ENCODE measurements around the gene SMO. TPM values are rescaled to one million over a fixed set of nuclear protein-coding genes. Genes with fewer than 3 reads are reported as not detected.

The SMO gene
- total RNA-seq, 2 experiments from 2014 or later, result not detected

DNA sequence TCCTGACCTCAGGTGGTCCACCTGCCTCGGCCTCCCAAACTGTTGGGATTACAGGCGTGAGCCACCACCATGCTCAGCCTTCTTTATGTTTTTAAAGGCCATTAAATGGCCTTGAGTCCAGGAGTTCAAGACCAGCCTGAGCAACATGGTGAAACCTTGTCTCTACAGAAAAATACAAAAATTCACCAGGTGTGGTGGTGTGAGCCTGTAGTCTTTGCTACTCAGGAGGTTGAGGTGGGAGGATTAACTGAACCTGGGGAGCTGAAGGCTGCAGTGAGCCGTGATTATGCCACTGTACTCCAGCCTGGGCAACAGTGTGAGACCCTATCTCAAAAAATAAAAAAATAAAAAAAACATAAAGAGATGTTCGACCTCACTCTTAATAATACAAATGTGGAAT lies 11.0 kb downstream of the SMO start:
- Histone ChIP-seq H3K36me3 (ENCODE audit: insufficient read depth, low read length) (no peaks in the 10 kb centered on the region), H3K9me3 (ENCODE audit: control insufficient read depth in 1 of 2, insufficient read depth in 1 of 2, low read length in 2 of 2) (no peaks in the 10 kb centered on the region), H3K27me3 (ENCODE audit: control insufficient read depth in 1 of 2, insufficient read depth in 2 of 2, low read length in 2 of 2) (no peaks in the 10 kb centered on the region), H3K27ac (ENCODE audit: low read depth in 1 of 2, low read length in 2 of 2) (no peak overlapping the region), H3K4me1 (ENCODE audit: insufficient read depth, low read length) (no peaks in the 10 kb centered on the region), H3K4me3 (ENCODE audit: low read length) (no peak overlapping the region)
- H3K27me3 Mint-ChIP-seq, result peaks cover 8% of the 10 kb centered on the region
- DNase-seq, result no peak
- no peak overlapping the region for H3K4me3 Mint-ChIP-seq
- ATAC-seq (ENCODE audit: poor library complexity), result no peak
- no peak overlapping the region for H3K27ac Mint-ChIP-seq
- no peaks in the 10 kb centered on the region for H3K36me3 Mint-ChIP-seq (ENCODE audit: low read depth)
- ChIA-PET POLR2A (no interaction called here), CTCF (no interaction called here)
- H3K4me1 Mint-ChIP-seq (ENCODE audit: low read depth), result no peaks in the 10 kb centered on the region
- no peak for TF ChIP-seq CTCF (IDR thresholded peaks at IDR 0.05)
- intact Hi-C loops (cut with DNase I, micrococcal nuclease), result no loop called here
- H3K9me3 Mint-ChIP-seq, result no peaks in the 10 kb centered on the region

GRCh38 chr7:129202058-129202777 lies 13.8 kb downstream of the SMO start:
- Histone ChIP-seq H3K27ac (ENCODE audit: low read depth in 1 of 2, low read length in 2 of 2) (no peak overlapping the region), H3K27me3 (ENCODE audit: control insufficient read depth in 1 of 2, insufficient read depth in 2 of 2, low read length in 2 of 2) (no peaks in the 10 kb centered on the region), H3K9me3 (ENCODE audit: control insufficient read depth in 1 of 2, insufficient read depth in 1 of 2, low read length in 2 of 2) (no peaks in the 10 kb centered on the region), H3K36me3 (ENCODE audit: insufficient read depth, low read length) (no peaks in the 10 kb centered on the region), H3K4me1 (ENCODE audit: insufficient read depth, low read length) (no peaks in the 10 kb centered on the region), H3K4me3 (ENCODE audit: low read length) (no peak overlapping the region)
- Mint-ChIP-seq H3K4me3 (no peak overlapping the region), H3K9me3 (no peaks in the 10 kb centered on the region), H3K27ac (no peak overlapping the region), H3K4me1 (ENCODE audit: low read depth) (no peaks in the 10 kb centered on the region), H3K36me3 (ENCODE audit: low read depth) (no peaks in the 10 kb centered on the region), H3K27me3 (peaks cover 8% of the 10 kb centered on the region)
- ATAC-seq (ENCODE audit: poor library complexity) (no peak), DNase-seq (no peak)
- POLR2A ChIA-PET, result no interaction called here
- TF ChIP-seq CTCF (IDR thresholded peaks at IDR 0.05), result no peak
- CTCF ChIA-PET, result no interaction called here
- intact Hi-C loops (cut with DNase I, micrococcal nuclease), result no loop called here

- Histone ChIP-seq H3K27me3 (ENCODE audit: control insufficient read depth in 1 of 2, insufficient read depth in 2 of 2, low read length in 2 of 2) (no peaks in the 10 kb centered on the region), H3K9me3 (ENCODE audit: control insufficient read depth in 1 of 2, insufficient read depth in 1 of 2, low read length in 2 of 2) (no peaks in the 10 kb centered on the region), H3K27ac (ENCODE audit: low read depth in 1 of 2, low read length in 2 of 2) (no peak overlapping the region), H3K36me3 (ENCODE audit: insufficient read depth, low read length) (no peaks in the 10 kb centered on the region), H3K4me1 (ENCODE audit: insufficient read depth, low read length) (no peaks in the 10 kb centered on the region), H3K4me3 (ENCODE audit: low read length) (no peak overlapping the region)
- intact Hi-C loops (cut with DNase I, micrococcal nuclease), result no loop called here
- no peak for ATAC-seq (ENCODE audit: poor library complexity)
- Mint-ChIP-seq H3K4me1 (ENCODE audit: low read depth) (no peaks in the 10 kb centered on the region), H3K27me3 (peaks cover 7% of the 10 kb centered on the region), H3K9me3 (no peaks in the 10 kb centered on the region), H3K4me3 (no peak overlapping the region), H3K27ac (no peak overlapping the region), H3K36me3 (ENCODE audit: low read depth) (no peaks in the 10 kb centered on the region)
- CTCF ChIA-PET, result no interaction called here
- no peak for DNase-seq
- no peak for TF ChIP-seq CTCF (IDR thresholded peaks at IDR 0.05)
- POLR2A ChIA-PET, result no interaction called here
These were observed 14.8 kb downstream of the SMO start for GRCh38 chr7:129203050-129203741.
